H54 (cell line): Measurements from ENCODE around the gene TRAPPC14.

Source experiments
- DNase-seq: peaks from one replicate; pipeline ENCODE4 v3.0.0; 2011; ENCODE audit warnings: low spot score, mixed read lengths; ENCODE audit not compliant: insufficient read length
- FAIRE-seq: peaks from 3 replicates; lab custom pipeline; 2011; peaks lifted over from hg19 to GRCh38; lab: Jason Lieb, UNC
- POLR2A ChIP-seq: IDR thresholded peaks from 2 replicates; pipeline ENCODE4 v1.6.1; 2011; ENCODE audit warnings: low read depth, mild to moderate bottlenecking, low read length

The TRAPPC14 gene

GRCh38 chr7:100127866-100128636 is 30.5 kb downstream of the TRAPPC14 start:
- DNase-seq: no peak
- TF ChIP-seq POLR2A: no peak
- no peak for FAIRE-seq

GRCh38 chr7:100126931-100127865 is 31.3 kb downstream of the TRAPPC14 start, which contains the start of gene MBLAC1:
TSS of gene MBLAC1 (plus strand) at chr7:100126967. CDS start at chr7:100127396, 429 bp downstream.
- TF ChIP-seq POLR2A: peak; percentile 72
- FAIRE-seq (no peak), DNase-seq (peak; percentile 78)

GRCh38 chr7:100126239-100126930 is 32.1 kb downstream of the TRAPPC14 start:
- no peak for TF ChIP-seq POLR2A
- DNase-seq: no peak
- FAIRE-seq: no peak

- DNase-seq: no peak
- no peak for TF ChIP-seq POLR2A
- FAIRE-seq: no peak
Observed at GRCh38 chr7:100124301-100125230, 34.0 kb downstream of the TRAPPC14 start.

GRCh38 chr7:100122568-100122967 is 36.0 kb downstream of the TRAPPC14 start:
- DNase-seq: no peak
- no peak for TF ChIP-seq POLR2A
- FAIRE-seq: no peak

GRCh38 chr7:100122067-100122466 is 36.5 kb downstream of the TRAPPC14 start:
- no peak for DNase-seq
- TF ChIP-seq POLR2A: no peak
- FAIRE-seq: no peak

- FAIRE-seq (no peak), DNase-seq (no peak)
- no peak for TF ChIP-seq POLR2A
Observed at GRCh38 chr7:100120733-100121036, 37.8 kb downstream of the TRAPPC14 start.

GRCh38 chr7:100119970-100120732 is 38.4 kb downstream of the TRAPPC14 start:
- DNase-seq (peak; percentile 77), FAIRE-seq (no peak)
- no peak for TF ChIP-seq POLR2A

- TF ChIP-seq POLR2A: peak; percentile 89
- peak; percentile 93 for DNase-seq
- FAIRE-seq: no peak
Observed at GRCh38 chr7:100119072-100119969, 39.2 kb downstream of the TRAPPC14 start, which contains the start of the genes CNPY4 and TAF6. TSS of gene CNPY4 (plus strand) at chr7:100119634. CDS start at chr7:100119745, 111 bp downstream. TSS of gene TAF6 (minus strand) at chr7:100119358. CDS start at chr7:100114209, 5,149 bp downstream.

GRCh38 chr7:100118388-100119071 is 40.0 kb downstream of the TRAPPC14 start:
- no peak for FAIRE-seq
- TF ChIP-seq POLR2A: no peak
- no peak for DNase-seq

GRCh38 chr7:100115026-100115425 is 43.5 kb downstream of the TRAPPC14 start:
- no peak for FAIRE-seq
- no peak for DNase-seq
- TF ChIP-seq POLR2A: no peak
